Parathyroid adenoma (tissue), 2 donors: ENCODE data around the gene AIF1L.

ENCODE experiments used
- H2AFZ ChIP-seq: fragments of 300-600 bp; sonication (generic); one replicate; pipeline ENCODE4 v1.7.0; 2017; ENCODE audit warnings: antibody characterized with exemption, mild to moderate bottlenecking
- H3K27ac ChIP-seq: fragments of 300-600 bp; sonication (generic); one replicate; pipeline ENCODE4 v1.7.0; 2017
- H3K27me3 ChIP-seq: fragments of 300-600 bp; sonication (generic); one replicate; pipeline ENCODE4 v1.7.0; 2017; ENCODE audit warnings: low read length; ENCODE audit not compliant: control insufficient read depth, insufficient read depth
- H3K36me3 ChIP-seq: fragments of 300-600 bp; sonication (generic); one replicate; pipeline ENCODE4 v1.7.0; 2017; ENCODE audit warnings: low read length; ENCODE audit not compliant: control insufficient read depth, insufficient read depth
- H3K4me1 ChIP-seq: fragments of 300-600 bp; sonication (generic); one replicate; pipeline ENCODE4 v1.7.0; 2017; ENCODE audit warnings: control low read depth
- H3K4me2 ChIP-seq: fragments of 300-600 bp; sonication (generic); one replicate; pipeline ENCODE4 v1.7.0; 2017; ENCODE audit warnings: low read length
- H3K4me3 ChIP-seq: fragments of 300-600 bp; sonication (generic); one replicate; pipeline ENCODE4 v1.7.0; 2017; ENCODE audit warnings: low read depth, low read length
- H3K79me2 ChIP-seq: fragments of 300-600 bp; sonication (generic); one replicate; pipeline ENCODE4 v1.7.0; 2017; ENCODE audit warnings: control low read depth
- H3K9ac ChIP-seq: fragments of 300-600 bp; sonication (generic); one replicate; pipeline ENCODE4 v1.7.0; 2017; ENCODE audit warnings: mild to moderate bottlenecking
- H3K9me3 ChIP-seq: fragments of 300-600 bp; sonication (generic); one replicate; pipeline ENCODE4 v1.7.0; 2017; ENCODE audit warnings: low read length; ENCODE audit not compliant: control insufficient read depth
- TF ChIP-seq, protein P1 (sequence below): fragments of 300-600 bp; sonication (generic); IDR thresholded peaks from one replicate; pipeline ENCODE4 v1.7.0; 2017; ENCODE audit warnings: antibody characterized with exemption, mild to moderate bottlenecking
- donor health status: primary hyperparathyroidism.

AIF1L gene

DNA sequence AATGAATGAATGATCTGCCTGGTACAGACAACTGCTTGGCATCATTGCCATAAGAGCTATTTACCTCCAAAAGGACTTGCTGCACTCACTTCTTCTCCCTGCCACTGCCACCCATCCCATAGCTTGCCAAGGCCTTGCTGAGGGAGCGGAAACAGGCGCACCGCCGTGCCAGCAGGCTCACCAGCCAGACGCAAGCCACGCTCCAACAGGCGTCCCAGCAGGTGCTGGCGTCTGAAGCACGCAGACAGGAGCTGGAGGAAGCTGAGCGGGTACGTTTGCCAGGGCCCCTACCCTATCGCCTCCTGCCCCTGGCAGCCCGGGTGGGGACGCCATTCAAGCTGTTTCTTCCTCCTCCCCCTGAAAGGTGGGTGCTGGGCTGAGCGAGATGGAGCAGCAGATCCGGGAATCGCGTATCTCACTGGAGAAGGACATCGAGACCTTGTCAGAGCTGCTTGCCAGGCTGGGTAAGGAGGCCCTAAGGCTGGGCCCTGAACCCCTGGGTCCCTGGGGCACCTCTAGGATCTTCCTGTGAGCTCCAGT is 8.9 kb upstream of the AIF1L start:
- Histone ChIP-seq H3K79me2 (no peaks in the 10 kb centered on the region), H2AFZ (no peak overlapping the region), H3K9me3 (no peaks in the 10 kb centered on the region), H3K4me3 (no peak overlapping the region), H3K4me2 (no peak overlapping the region), H3K27ac (no peak overlapping the region), H3K4me1 (no peaks in the 10 kb centered on the region), H3K27me3 (no peaks in the 10 kb centered on the region), H3K36me3 (no peaks in the 10 kb centered on the region), H3K9ac (no peak overlapping the region)
- TF ChIP-seq, protein P1, sequence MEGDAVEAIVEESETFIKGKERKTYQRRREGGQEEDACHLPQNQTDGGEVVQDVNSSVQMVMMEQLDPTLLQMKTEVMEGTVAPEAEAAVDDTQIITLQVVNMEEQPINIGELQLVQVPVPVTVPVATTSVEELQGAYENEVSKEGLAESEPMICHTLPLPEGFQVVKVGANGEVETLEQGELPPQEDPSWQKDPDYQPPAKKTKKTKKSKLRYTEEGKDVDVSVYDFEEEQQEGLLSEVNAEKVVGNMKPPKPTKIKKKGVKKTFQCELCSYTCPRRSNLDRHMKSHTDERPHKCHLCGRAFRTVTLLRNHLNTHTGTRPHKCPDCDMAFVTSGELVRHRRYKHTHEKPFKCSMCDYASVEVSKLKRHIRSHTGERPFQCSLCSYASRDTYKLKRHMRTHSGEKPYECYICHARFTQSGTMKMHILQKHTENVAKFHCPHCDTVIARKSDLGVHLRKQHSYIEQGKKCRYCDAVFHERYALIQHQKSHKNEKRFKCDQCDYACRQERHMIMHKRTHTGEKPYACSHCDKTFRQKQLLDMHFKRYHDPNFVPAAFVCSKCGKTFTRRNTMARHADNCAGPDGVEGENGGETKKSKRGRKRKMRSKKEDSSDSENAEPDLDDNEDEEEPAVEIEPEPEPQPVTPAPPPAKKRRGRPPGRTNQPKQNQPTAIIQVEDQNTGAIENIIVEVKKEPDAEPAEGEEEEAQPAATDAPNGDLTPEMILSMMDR: no peak

DNA sequence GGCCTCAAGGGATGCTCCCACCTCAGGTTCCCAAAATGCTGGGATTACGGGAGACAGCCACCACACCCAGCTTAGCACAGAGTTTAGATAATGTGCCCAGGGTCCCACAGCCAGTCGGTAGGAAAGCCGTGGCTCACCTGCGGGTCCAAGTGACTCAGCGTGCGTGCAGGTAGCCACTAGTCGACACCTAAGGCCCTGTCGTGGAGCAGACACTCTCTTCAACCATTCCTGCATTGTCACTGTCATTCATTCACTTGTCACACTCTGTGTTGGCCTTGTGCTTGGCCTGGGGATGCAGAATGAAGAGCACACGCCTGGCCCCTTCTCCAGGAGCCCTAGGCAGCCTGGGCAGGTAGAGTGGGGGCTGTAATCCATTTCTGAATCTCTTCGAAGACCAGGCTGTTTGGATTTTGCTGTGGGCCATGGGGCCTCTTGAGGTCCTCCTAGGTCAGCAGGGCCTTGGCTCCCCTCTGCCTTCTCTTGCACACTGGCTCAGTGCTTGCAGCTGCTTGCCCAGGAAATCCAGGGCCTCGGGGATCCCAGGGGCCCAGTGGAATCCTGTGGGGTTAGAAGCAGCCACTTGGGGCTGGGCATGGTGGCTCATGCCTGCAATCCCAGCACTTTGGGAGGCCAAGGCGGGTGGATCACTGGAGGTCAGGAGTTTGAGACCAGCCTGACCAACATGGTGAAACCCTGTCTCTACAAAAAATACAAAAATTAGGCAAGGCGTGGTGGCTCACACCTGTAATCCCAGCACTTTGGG is 6.1 kb upstream of the AIF1L start:
- H3K4me1 ChIP-seq: no peaks in the 10 kb centered on the region
- TF ChIP-seq, protein P1: no peak
- H3K9me3 ChIP-seq: no peaks in the 10 kb centered on the region
- H2AFZ ChIP-seq: no peak overlapping the region
- H3K9ac ChIP-seq: no peak overlapping the region
- H3K4me3 ChIP-seq: no peak overlapping the region
- no peak overlapping the region for H3K27ac ChIP-seq
- no peaks in the 10 kb centered on the region for H3K36me3 ChIP-seq
- no peaks in the 10 kb centered on the region for H3K27me3 ChIP-seq
- H3K4me2 ChIP-seq: no peak overlapping the region
- no peaks in the 10 kb centered on the region for H3K79me2 ChIP-seq

DNA sequence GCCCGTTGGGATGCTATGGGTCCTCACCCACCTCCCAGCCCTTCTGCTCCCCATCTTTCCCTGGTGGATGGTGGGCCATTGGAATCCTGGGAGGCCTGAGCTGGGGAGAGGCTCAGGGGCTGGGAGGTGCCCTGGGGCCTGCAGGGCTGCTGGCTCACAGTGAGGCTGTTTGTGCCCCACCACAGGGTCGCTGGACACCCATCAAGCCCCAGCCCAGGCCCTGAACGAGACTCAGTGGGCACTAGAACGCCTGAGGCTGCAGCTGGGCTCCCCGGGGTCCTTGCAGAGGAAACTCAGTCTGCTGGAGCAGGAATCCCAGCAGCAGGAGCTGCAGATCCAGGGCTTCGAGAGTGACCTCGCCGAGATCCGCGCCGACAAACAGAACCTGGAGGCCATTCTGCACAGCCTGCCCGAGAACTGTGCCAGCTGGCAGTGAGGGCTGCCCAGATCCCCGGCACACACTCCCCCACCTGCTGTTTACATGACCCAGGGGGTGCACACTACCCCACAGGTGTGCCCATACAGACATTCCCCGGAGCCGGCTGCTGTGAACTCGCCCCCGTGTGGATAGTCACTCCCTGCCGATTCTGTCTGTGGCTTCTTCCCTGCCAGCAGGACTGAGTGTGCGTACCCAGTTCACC is 4.9 kb upstream of the AIF1L start:
- Histone ChIP-seq H3K79me2 (no peaks in the 10 kb centered on the region), H3K4me1 (peaks cover 3% of the 10 kb centered on the region), H3K4me3 (no peak overlapping the region), H3K9me3 (no peaks in the 10 kb centered on the region), H3K36me3 (no peaks in the 10 kb centered on the region), H2AFZ (no peak overlapping the region), H3K27me3 (no peaks in the 10 kb centered on the region), H3K4me2 (no peak overlapping the region), H3K9ac (no peak overlapping the region), H3K27ac (no peak overlapping the region)
- TF ChIP-seq, protein P1: no peak

DNA sequence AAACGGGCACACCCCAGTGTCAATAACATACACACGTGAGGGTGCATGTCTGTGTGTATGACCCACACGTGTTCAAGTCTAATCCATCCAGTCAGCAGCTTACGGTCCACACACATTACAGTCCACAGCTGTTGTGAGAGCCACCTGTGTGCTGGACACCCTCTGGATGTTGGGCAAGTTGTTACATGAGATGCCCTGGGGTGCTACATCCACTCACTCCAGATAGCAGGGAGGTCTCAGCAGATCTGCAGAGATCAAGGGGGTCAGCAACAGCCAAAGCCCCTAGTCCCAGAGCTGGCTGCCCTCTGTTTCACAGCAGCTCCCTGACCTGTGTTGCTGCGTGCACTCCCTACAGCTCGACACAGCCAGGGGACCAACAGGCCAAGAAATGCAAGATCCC is 4.3 kb upstream of the AIF1L start:
- H3K4me1 ChIP-seq: peaks cover 3% of the 10 kb centered on the region
- TF ChIP-seq, protein P1: no peak
- no peaks in the 10 kb centered on the region for H3K36me3 ChIP-seq
- H3K4me3 ChIP-seq: no peak overlapping the region
- H3K27ac ChIP-seq: no peak overlapping the region
- H2AFZ ChIP-seq: no peak overlapping the region
- no peak overlapping the region for H3K9ac ChIP-seq
- H3K79me2 ChIP-seq: no peaks in the 10 kb centered on the region
- H3K9me3 ChIP-seq: no peaks in the 10 kb centered on the region
- H3K27me3 ChIP-seq: no peaks in the 10 kb centered on the region
- no peak overlapping the region for H3K4me2 ChIP-seq
